ENCODE data around the gene HES5. TPM values are rescaled to one million over a fixed set of nuclear protein-coding genes. Genes with fewer than 3 reads are reported as not detected.
A peak's percentile ranks its signal among the peaks of the same experiment; 100 is the strongest.
"Not testable (repeated sequence)": the region's sequence is repeated elsewhere in the genome, so short reads cannot be mapped to it uniquely, and the experiment has no call there.

HES5 gene
- total RNA-seq, 1 experiment from 2014 or later, result not detected

DNA sequence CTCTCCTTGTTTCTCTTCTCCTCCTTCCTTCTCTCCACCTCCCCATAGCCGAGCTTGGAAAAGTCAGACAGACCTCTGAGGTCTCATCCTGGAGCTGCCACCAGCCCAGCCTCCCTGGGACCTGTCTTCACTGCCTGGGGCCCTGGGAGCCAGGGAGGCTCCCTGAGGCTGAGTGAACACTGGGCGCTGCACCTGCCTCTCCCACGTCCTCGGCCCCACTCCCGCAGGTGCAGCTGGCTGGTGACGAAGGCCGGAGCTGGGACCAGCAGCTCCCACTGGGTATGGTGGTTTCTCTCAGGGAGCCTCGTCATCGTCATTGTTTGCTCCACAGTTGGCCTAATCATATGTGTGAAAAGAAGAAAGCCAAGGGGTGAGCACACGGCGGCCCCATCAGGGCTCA, 31.4 kb upstream of the HES5 start:
- DNase-seq (ENCODE audit: low read depth), result no peak

DNA sequence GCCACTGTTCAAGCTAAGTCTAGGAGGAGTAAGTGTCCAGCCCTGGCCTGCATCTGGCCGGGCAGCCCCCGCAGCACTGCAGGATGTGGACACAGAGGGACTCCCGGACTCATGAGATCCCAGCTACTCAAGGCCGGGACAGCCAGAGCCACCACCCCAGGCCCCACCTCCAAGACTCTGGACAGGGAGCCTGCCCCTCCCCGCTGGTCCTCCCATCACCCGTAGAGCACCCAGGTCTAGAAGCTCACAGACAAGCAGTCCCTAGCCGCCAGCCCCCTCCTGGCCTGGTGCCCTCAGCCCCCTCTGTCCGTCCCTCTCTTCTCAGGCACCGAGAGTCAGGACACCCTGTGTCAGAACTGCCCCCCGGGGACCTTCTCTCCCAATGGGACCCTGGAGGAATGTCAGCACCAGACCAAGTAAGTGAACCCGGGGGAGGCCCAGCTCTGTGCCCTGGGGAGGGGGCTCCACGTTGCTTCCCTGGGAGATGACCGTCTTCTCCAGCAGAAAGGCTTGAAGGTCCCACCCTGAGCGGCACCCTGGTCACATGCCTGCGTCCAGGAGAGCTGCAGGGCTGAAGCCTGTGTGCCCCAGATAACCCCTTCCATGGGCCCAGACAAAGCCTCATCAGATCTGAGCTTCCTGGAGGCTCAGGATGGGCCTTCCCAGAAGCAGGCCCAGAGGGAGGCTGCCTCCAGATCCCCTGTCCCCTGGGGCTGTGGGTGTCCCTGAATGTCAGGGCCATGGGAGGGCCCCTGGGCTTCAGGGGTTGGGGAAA, 30.4 kb upstream of the HES5 start:
- no peak for DNase-seq (ENCODE audit: low read depth)

DNA sequence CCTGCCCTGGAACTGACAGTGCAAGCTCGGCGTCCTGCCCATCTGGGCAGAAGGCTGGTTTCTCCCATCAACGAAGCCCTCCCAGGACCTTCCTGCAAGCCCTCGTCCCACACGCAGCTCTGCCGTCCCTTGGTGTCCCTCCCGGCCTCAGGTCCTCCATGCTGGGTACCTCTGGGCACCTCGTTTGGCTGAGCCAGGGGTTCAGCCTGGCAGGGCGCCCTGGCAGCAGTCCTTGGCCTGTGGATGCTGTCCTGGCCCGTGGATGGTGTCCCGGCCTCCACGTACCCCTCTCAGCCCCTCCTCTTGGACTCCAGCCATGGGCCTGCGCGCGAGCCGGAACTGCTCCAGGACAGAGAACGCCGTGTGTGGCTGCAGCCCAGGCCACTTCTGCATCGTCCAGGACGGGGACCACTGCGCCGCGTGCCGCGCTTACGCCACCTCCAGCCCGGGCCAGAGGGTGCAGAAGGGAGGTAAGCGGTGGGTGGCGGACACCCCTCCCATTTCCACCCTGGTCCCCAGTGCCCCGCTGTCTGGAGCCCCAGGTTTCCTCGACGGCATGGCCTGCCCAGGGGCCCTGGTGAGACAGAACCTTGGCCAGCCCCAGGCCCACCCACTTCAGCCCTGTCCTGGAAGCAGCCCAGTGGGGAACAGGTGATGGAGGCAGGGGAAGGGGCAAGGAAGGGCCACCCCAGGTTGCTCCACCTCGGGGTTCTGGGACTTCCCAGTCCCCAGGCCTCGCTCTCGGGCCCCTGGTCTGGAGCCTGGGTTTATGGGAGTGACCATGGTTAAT, 29.6 kb upstream of the HES5 start:
- no peak for DNase-seq (ENCODE audit: low read depth)

GRCh38 chr1:2558861-2559260, 28.8 kb upstream of the HES5 start:
- no peak for DNase-seq (ENCODE audit: low read depth)

DNA sequence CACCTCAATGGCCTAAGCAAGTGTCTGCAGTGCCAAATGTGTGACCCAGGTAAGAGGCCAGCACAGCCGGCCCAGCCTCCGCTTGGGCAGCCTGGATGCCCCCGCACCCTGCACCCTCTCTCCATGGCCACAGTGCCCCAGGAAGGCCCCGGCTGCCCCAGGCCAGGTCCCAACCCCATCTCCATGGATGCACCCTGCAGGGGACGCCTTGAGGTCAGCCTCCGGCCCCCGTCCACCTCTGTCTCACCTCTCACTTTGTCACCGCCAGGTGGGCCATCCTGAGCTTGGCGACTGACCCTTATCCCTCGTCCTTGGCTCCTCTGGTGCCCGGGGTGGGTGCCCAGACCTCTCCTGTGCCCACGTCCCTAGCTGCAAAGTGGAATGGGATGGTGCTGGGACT, 28.4 kb upstream of the HES5 start:
- DNase-seq (ENCODE audit: low read depth), result no peak

GRCh38 chr1:2557482-2558400, 27.7 kb upstream of the HES5 start:
- DNase-seq (ENCODE audit: low read depth), result no peak

- no peak for DNase-seq (ENCODE audit: low read depth)
Measured at GRCh38 chr1:2556678-2557481, 26.8 kb upstream of the HES5 start.

DNA sequence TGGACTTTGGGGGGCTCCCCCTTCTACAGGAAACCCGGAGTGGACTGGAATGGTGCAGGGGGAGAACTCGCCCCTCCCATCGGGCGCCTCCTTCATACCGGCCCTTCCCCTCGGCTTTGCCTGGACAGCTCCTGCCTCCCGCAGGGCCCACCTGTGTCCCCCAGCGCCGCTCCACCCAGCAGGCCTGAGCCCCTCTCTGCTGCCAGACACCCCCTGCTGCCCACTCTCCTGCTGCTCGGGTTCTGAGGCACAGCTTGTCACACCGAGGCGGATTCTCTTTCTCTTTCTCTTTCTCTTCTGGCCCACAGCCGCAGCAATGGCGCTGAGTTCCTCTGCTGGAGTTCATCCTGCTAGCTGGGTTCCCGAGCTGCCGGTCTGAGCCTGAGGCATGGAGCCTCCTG, 26.2 kb upstream of the HES5 start, which contains the start of gene TNFRSF14:
Gene TNFRSF14 (plus strand): TSS at position 95 of the 401 bp plus-strand sequence. CDS start 294 bp downstream, at position 389.
- DNase-seq (ENCODE audit: low read depth), result peak; percentile 58

- peak; percentile 30 for DNase-seq (ENCODE audit: low read depth)
Measured at GRCh38 chr1:2555634-2556276, 25.7 kb upstream of the HES5 start.

DNA sequence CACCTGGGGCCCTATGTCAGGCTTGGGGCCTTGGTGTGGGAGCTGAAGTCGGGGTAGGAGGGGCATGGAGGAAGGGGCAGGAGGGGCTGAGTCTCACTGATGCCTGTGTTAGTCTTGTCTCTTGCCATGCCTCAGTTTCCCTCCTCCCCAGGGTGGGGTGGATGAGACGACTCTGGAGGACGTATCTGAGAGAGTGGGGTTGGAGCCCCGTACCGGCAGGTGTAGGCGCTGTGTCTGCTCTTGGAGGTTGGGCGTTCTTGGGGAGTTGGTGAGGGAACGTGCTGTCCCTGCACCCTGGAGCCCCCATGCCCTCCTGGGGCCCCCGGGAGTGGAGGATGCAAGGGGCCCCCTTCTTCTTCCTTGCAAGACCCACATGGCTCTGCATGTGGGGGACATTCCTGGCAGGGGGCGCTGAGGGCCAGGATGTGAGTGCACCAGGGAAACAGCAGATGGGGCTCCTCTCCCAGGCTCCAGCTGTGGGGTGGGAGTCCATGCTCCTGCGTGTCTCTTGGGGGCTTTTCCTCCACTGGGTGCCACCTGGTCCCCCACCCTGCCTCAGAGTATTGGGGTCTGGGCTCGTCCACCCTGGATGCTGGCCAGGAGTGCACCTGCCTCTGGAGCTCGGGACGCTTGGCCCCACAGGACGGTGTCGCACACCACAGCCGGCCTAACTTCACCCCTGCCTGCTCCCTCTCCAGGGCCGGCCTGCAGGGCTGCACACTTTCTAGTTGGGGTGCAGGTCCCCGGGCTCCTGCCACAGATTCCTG, 24.7 kb upstream of the HES5 start:
- no peak for DNase-seq (ENCODE audit: low read depth)

- DNase-seq (ENCODE audit: low read depth), result no peak
Measured at GRCh38 chr1:2553871-2554620, 24.0 kb upstream of the HES5 start.

GRCh38 chr1:2553076-2553475, 23.0 kb upstream of the HES5 start:
- not testable (repeated sequence) for DNase-seq (ENCODE audit: low read depth)

DNA sequence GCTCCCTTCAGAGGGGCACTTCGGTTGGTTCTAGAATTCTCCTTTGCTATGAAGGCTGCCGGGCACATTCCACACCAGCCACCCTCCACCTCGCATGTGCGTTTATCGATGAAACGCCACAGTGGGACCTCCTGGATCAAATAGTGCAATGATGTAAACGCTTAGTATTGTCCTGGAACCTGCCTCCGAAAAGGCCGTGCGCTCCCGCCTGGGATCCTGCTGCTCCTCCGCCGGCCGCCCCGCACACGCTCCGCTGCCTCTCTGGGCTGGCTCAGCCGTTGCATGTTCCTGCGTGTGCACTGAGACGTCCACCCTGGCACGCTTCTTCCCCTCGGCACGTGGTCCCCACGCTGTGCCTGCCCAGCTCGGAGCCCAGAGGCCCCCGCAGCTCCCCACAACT, 22.1 kb upstream of the HES5 start:
- DNase-seq (ENCODE audit: low read depth), result no peak

- DNase-seq (ENCODE audit: low read depth), result not testable (repeated sequence)
Measured at GRCh38 chr1:2551544-2551943, 21.5 kb upstream of the HES5 start.

GRCh38 chr1:2550309-2550861, 20.3 kb upstream of the HES5 start:
- not testable (repeated sequence) for DNase-seq (ENCODE audit: low read depth)

- DNase-seq (ENCODE audit: low read depth), result not testable (repeated sequence)
Measured at GRCh38 chr1:2549367-2550029, 19.4 kb upstream of the HES5 start.

DNA sequence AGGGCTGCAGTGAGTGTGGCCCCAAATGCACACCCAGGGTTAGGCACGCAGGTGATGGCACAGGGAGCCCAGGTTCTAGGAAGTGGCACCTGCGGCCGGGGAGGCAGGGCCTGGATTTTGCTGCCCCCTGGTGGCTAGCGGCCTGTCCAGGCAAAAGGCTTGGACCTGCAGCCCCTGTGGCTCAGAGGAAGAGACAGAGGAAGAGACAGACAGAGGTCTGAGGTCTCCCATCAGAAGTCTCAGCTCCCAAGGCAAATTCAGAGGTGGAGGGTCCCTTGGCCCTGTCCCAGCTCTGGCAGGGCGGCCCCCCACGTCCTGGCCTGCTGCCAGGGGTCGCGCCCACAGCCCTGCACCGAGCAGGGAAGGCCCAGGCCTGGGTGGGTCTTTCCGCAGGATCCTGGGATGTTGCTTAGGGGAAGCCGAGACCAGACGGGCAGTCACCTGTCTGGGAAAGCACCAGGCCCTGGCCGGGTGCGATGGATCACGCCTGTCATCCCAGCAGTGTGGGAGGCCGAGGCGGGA, 18.1 kb upstream of the HES5 start:
- DNase-seq (ENCODE audit: low read depth), result peak; percentile 70
